Duodenal mucosa (tissue), 2 donors: Measurements from ENCODE around the gene TEAD2.

Experiments
- H3K27ac ChIP-seq: one replicate; pipeline ENCODE4 v1.7.0; 2013; ENCODE audit warnings: low read depth, low read length
- H3K27me3 ChIP-seq, 2 donors: one replicate each; pipeline ENCODE4 v1.7.0; 2013; ENCODE audit warnings: low read length in 2 of 2, control low read depth in 1 of 2; ENCODE audit not compliant: insufficient read depth in 2 of 2, control insufficient read depth in 1 of 2
- H3K36me3 ChIP-seq, 2 donors: one replicate each; pipeline ENCODE4 v1.7.0; 2013; ENCODE audit warnings: low read length in 2 of 2, control low read depth in 1 of 2; ENCODE audit not compliant: insufficient read depth in 2 of 2, control insufficient read depth in 1 of 2
- H3K4me1 ChIP-seq, 2 donors: one replicate each; pipeline ENCODE4 v1.7.0; 2013; ENCODE audit warnings: low read length in 2 of 2, control low read depth in 1 of 2; ENCODE audit not compliant: insufficient read depth in 2 of 2, control insufficient read depth in 1 of 2
- H3K4me3 ChIP-seq, 2 donors: one replicate each; pipeline ENCODE4 v1.7.0; 2013; ENCODE audit warnings: low read length in 2 of 2, low read depth in 1 of 2
- H3K9ac ChIP-seq, 2 donors: one replicate each; pipeline ENCODE4 v1.7.0; 2013; ENCODE audit warnings: low read length in 2 of 2, low read depth in 1 of 2
- H3K9me3 ChIP-seq, 2 donors: one replicate each; pipeline ENCODE4 v1.7.0; 2013; ENCODE audit warnings: low read length in 2 of 2, control low read depth in 1 of 2; ENCODE audit not compliant: control insufficient read depth in 1 of 2

TEAD2 gene

DNA sequence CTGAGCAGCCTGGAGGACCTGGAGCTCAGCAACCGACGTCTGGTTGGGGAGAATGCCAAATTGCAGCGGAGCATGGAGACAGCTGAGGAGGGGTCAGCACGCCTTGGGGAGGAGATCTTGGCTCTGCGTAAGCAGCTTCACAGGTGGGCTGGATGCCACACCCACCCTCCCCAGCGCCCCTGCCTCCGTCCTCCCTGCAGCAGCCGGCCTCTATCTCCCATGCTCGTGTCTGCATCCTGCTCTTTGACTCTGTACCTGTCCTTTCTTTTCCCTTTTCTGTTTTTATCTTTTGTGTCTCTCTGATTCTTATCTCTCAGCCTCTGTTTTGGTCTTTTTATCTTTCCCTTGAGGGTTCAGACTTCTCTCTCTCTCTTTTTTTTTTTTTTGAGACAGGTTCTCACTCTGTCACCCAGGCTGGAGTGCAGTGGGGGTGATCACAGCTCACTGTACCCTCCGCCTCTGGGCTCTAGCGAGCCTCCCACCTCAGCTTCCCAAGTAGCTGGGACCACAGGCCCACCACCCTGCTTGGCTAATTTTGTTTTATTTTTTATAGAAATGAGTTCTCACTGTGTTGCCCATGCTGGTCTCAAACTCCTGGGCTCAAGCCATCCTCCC lies 35.9 kb upstream of the TEAD2 start:
- no peak overlapping the region for H3K27ac ChIP-seq
- H3K4me3 ChIP-seq, result no peak overlapping the region
- H3K9ac ChIP-seq, result no peak overlapping the region
- no peaks in the 10 kb centered on the region for H3K27me3 ChIP-seq
- no peaks in the 10 kb centered on the region for H3K4me1 ChIP-seq
- H3K36me3 ChIP-seq, result no peaks in the 10 kb centered on the region
- H3K9me3 ChIP-seq, result no peaks in the 10 kb centered on the region

DNA sequence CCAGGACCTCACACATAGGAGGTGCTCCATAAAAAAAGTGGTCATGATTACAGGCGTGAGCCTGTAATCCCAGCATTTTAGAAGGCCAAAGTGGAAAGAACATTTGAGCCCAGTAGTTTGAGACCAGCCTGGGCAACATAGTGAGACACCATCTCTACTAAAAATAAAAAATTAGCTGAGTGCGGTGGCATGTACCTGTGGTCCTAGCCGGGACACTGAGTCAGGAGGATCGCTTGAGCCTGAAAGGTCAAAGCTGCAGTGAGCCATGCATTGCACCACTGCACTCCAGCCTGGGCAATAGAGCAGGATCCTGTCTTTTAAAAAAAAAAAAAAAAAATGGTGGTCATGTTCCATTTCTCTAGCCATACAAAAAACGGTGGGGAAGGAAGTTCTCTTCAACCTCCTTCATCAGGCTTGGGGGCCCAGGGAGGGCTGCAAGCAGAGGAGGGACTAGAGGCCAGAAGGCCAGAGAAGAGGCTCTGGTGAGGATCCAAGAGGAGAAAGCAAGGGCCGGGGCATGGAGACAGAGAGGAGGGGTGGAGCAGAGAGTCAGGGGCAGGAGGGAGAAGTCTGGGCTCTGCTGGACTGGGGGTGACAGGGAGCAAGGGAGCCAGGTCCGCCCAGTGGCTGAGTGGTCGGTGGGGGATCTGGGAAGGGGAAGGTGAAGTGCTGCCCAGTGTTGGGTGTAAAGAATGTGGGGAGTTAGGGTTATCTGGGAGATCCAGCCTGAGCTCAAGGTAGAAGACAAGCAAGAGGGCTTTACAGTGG lies 34.7 kb upstream of the TEAD2 start:
- H3K9ac ChIP-seq, result no peak overlapping the region
- no peaks in the 10 kb centered on the region for H3K9me3 ChIP-seq
- no peaks in the 10 kb centered on the region for H3K36me3 ChIP-seq
- no peak overlapping the region for H3K4me3 ChIP-seq
- H3K4me1 ChIP-seq, result no peaks in the 10 kb centered on the region
- no peak overlapping the region for H3K27ac ChIP-seq
- H3K27me3 ChIP-seq, result no peaks in the 10 kb centered on the region

DNA sequence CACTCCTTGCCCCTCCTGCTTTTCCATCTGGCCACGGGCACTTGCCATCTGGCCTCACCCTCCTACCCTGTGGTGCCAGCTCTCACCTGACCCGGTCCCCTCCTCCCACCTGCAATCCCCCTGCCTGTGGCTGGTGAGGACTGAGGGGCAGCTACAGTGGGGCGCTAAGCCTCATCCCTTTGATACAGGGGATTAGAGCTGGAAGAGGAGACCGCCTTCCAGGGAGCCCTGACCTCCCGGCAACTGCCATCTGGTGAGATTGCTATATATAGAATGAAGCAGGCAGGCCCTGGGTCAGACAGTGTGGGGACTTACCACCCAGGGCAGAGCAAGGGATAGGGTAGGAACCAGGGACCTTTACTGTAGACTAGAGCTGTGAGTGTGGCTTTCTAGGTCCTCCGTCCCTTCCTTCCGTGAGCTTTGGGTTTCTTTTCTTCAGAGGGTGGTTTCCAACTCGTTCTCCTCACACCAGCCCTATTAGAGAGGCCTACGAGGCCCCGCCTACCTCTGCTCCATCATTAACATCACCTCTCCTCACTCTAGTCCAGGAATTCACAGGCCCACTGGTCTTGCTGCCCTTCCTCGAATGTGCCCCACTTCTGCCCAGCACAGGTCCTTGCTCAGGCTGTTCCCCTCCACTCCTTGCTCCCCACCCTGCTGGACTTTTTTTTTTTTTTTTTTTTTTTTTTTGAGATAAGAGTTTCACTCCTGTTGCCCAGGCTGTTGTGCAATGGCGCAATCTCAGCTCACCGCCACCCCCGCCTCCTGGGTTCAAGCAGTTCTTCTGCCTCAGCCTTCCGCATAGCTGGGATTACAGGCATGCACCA lies 33.6 kb upstream of the TEAD2 start:
- Histone ChIP-seq H3K27me3 (no peaks in the 10 kb centered on the region), H3K36me3 (no peaks in the 10 kb centered on the region), H3K27ac (no peak overlapping the region), H3K9me3 (no peaks in the 10 kb centered on the region), H3K4me3 (no peak overlapping the region), H3K9ac (no peak overlapping the region), H3K4me1 (peaks cover 0 to 4% of the 10 kb centered on the region in 2 donors)

DNA sequence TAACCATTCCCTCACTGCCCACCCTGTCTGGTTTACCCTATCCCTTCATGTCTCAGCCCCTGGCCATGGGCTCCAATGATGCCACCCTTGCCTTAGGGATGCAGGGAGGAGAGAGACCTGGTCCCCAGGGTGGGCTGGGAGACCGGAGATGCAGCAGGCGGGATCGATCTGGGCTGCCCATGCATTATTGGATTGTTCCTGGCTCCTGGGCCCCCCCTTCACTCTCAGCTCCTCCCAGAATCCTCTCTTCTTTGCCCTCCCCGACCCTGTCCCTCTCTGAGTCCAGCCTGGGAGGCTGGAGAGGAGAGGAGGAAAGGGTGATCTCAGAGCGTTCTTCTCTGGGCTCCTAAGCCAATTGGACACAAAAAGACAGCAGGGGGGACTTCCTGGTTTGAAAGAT lies 31.7 kb upstream of the TEAD2 start:
- no peaks in the 10 kb centered on the region for H3K9me3 ChIP-seq

DNA sequence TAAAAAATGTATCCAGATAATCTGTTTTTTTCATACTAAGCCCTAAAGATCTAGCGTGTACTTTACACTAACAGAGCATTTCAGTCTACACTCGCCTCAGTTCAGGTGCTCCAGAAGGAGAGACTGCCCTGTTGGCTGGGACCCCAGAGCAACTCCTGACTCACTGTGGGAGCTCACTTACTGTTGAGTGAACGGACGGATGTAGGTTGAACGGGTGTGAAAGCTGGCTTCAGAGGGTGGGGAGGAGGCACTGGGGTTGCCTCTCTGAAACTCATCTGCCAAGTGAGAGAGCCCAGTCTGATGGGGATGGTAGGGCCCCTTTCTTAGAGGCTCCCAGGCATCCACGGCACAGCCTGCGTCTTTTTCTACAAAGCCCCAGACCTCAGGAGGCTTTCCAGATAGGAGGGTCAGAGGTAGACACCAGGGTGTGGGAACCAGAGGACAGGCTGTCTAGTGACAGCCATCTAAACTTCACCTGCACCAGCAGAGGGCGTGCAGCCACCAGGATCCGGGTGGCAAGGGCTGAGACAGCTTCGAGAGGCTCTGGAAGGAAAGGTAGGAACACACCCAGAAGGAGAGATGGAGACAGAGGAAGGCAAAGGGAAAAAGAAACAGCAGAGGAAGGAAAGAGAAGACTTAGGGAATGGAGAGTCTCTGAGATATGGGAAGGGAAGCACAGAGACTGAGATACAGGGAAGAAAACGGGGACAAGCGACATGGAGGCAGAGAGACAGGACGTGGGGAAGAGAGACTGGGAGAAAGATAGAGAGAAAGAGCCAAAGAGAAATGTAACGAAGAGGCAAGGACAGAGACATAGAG lies 29.6 kb upstream of the TEAD2 start:
- peaks cover 0 to 4% of the 10 kb centered on the region in 2 donors for H3K4me1 ChIP-seq
- no peaks in the 10 kb centered on the region for H3K36me3 ChIP-seq
- H3K9ac ChIP-seq, result no peak overlapping the region
- no peaks in the 10 kb centered on the region for H3K9me3 ChIP-seq
- H3K27me3 ChIP-seq, result peaks cover 0 to 6% of the 10 kb centered on the region in 2 donors
- no peak overlapping the region for H3K27ac ChIP-seq
- H3K4me3 ChIP-seq, result no peak overlapping the region

More for the DNA sequence above, 31.7 kb upstream of the TEAD2 start:
- H3K4me3 ChIP-seq, result no peak overlapping the region
- no peak overlapping the region for H3K9ac ChIP-seq
- H3K27ac ChIP-seq, result no peak overlapping the region
- peaks cover 0 to 6% of the 10 kb centered on the region in 2 donors for H3K27me3 ChIP-seq
- peaks cover 0 to 4% of the 10 kb centered on the region in 2 donors for H3K4me1 ChIP-seq
- H3K36me3 ChIP-seq, result no peaks in the 10 kb centered on the region

DNA sequence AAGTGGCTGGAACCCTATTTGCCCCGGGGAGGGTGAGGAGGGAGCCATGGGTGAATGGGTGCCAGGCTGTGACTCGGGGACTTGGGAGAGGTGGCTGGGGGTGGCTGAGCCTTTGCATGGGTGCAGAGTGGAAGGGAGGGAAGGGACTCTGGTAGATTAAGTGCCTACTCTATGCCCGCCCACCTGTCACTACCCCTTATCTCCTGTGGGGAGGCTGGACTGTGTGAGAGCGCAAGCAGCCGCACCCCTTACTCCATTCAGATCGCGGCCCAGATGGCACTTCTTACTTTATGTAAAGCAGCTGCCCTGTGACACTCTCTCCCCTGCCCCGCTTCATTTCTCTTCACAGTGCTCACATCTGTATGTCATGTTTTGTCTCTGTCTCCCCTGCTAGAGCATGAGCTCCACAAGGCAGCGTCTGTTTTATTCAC lies 28.7 kb upstream of the TEAD2 start:
- Histone ChIP-seq H3K4me1 (peaks cover 0 to 4% of the 10 kb centered on the region in 2 donors), H3K27ac (no peak overlapping the region), H3K27me3 (peaks cover 0 to 6% of the 10 kb centered on the region in 2 donors)

DNA sequence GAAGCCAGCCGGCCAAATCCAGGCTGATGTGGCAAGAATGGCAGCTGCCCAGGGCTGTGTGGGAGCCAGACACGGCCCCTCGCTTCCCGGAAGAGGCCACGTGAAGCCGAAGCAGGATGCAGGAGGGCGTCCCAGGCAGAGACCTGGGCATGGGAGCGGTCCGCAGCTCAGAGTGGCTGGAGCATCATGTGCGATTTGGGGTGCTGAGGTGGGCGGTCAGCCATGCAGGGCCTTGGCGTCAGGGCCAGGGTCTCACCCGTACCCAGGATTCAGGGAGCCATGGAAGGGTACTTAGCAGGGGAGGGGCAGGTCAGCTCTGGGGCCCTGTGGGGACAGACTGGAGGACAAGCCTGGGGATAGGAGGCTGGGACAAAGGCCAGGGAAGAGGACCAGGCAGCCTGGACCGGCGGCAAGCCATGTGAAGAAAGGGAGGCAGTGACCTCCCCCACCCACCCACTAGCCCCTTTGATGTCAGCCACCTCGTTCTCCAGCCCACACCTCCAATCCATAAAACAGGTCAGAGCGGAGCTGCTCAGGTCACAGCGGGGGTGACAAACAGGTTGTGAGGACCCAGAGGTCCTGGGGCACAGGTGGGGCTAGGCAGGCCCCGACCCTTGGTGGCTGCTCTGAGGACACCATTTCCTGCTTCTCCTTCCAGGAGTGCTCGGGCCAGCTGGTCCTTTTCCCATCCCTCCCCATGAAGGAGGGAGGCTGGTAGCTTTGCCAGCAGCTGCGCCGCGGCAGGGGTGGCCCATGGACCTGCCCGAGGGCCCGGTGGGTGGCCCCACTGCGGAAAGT lies 28.1 kb upstream of the TEAD2 start:
- no peak overlapping the region for H3K4me3 ChIP-seq
- H3K36me3 ChIP-seq, result no peaks in the 10 kb centered on the region
- peaks cover 0 to 4% of the 10 kb centered on the region in 2 donors for H3K4me1 ChIP-seq
- no peak overlapping the region for H3K9ac ChIP-seq
- no peaks in the 10 kb centered on the region for H3K9me3 ChIP-seq
- H3K27ac ChIP-seq, result no peak overlapping the region
- H3K27me3 ChIP-seq, result peaks cover 0 to 6% of the 10 kb centered on the region in 2 donors

More for the DNA sequence above, 28.7 kb upstream of the TEAD2 start:
- H3K4me3 ChIP-seq, result no peak overlapping the region
- no peaks in the 10 kb centered on the region for H3K9me3 ChIP-seq
- H3K36me3 ChIP-seq, result no peaks in the 10 kb centered on the region
- no peak overlapping the region for H3K9ac ChIP-seq

DNA sequence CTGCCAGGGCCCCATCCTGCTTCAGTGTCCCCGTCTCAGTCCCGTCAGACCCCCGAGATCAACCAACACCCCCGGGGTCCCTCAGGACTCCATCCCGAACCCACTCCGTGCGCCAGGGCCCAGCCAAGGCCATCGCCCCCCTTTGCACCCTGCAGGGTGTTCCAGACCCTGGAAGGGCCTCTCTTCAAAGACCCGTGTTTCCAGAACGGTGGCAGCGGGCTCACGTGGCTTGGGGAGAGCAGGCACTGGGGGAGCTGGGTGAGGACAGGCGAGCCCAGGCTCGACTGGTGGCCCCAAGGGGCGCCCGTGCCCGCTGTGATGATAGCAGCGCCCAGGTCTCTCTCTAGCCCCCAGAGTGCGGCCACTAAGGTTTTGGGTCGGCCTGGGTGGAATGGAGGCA lies 27.2 kb upstream of the TEAD2 start:
- Histone ChIP-seq H3K4me3 (no peak overlapping the region), H3K36me3 (no peaks in the 10 kb centered on the region), H3K4me1 (peaks cover 0 to 4% of the 10 kb centered on the region in 2 donors), H3K9me3 (no peaks in the 10 kb centered on the region), H3K9ac (no peak overlapping the region), H3K27me3 (peaks cover 0 to 6% of the 10 kb centered on the region in 2 donors), H3K27ac (no peak overlapping the region)

DNA sequence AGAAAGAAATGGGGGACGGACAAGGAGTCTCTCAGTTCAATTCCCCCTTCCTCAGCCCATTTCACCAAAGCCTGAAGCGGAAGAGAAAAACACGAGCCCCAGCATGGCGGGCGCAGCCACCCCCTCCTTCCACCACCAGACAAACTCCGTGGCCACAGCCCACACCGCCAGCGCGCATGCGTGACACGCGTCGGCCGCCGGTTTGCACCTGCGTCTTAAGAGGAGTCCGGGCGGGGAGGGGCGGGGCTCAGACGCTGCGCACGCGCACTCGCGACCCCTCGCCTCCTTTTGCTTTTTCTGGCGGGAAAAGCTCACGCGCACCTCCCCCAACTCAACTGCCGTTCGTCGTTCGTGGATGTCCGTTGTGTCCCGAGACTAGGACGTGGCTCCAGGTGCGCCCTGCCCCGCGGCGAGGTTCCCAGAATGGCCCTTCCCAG lies 25.7 kb upstream of the TEAD2 start, which contains the start of gene KASH5:
Gene KASH5 (plus strand): TSS at position 314 of the 437 bp plus-strand sequence. CDS start 2,635 bp downstream, outside the sequence.
- H3K9ac ChIP-seq, result no peak within 1 kb of the TSS
- H3K36me3 ChIP-seq, result no peaks in the 10 kb centered on the region
- H3K4me3 ChIP-seq, result peak within 1 kb of the TSS in 1 of 2 donors; percentile 10
- no peaks in the 10 kb centered on the region for H3K9me3 ChIP-seq
- H3K27me3 ChIP-seq, result peaks cover 0 to 6% of the 10 kb centered on the region in 2 donors
- H3K27ac ChIP-seq, result no peak within 1 kb of the TSS
- H3K4me1 ChIP-seq, result peaks cover 0 to 4% of the 10 kb centered on the region in 2 donors
